OCI-LY7 (cell line): ENCODE results near the gene PLAAT3. TPM values are rescaled to one million over a fixed set of nuclear protein-coding genes. Genes with fewer than 3 reads are reported as not detected.

ENCODE experiments used
- Bru-seq: library from RNA; stranded (reverse); fragments of 400-500 nt; gene quantifications from one replicate; lab custom pipeline; 2021; lab: Mats Ljungman, UMichigan
- BruChase-seq, 2 experiments: library from RNA; stranded (reverse); fragments of 400-500 nt; gene quantifications; one replicate each; lab custom pipeline; 2021; lab: Mats Ljungman, UMichigan
- BruUV-seq: library from RNA; stranded (reverse); fragments of 400-500 nt; replicated peaks from 2 replicates; lab custom pipeline; 2021; lab: Mats Ljungman, UMichigan
- CTCF ChIA-PET: fragments of 300-600 bp; sonication (Branson Sonifier 250); formaldehyde crosslinking; loops from one replicate; lab custom pipeline; 2022; ENCODE audit warnings: antibody characterized with exemption; ENCODE audit not compliant: unreplicated experiment; lab: Charles Lee
- POLR2A ChIA-PET: fragments of 300-600 bp; sonication (Branson Sonifier 250); formaldehyde crosslinking; loops from one replicate; lab custom pipeline; 2022; ENCODE audit warnings: antibody characterized with exemption; lab: Charles Lee
- DNase-seq: peaks from one replicate; pipeline ENCODE4 v3.0.0-alpha.2; 2015; ENCODE audit warnings: low spot score
- H2AFZ ChIP-seq: fragments of 200-600 bp; sonication (generic), shearing (Covaris generic); 2 replicates; pipeline ENCODE4 v1.6.1; 2014; ENCODE audit warnings: mild to moderate bottlenecking, antibody characterized with exemption, low read length, moderate library complexity
- H3K27ac ChIP-seq: fragments of 200-600 bp; sonication (generic); 2 replicates; pipeline ENCODE4 v1.5.1; 2014; ENCODE audit warnings: mixed run types, low read depth, mild to moderate bottlenecking, moderate library complexity, low read length, inconsistent platforms; ENCODE audit not compliant: poor library complexity, severe bottlenecking
- H3K36me3 ChIP-seq: fragments of 200-600 bp; sonication (generic); 2 replicates; pipeline ENCODE4 v1.6.1; 2014; ENCODE audit warnings: mild to moderate bottlenecking, antibody characterized with exemption, low read length, moderate library complexity, mixed read lengths; ENCODE audit not compliant: insufficient read depth
- H3K4me1 ChIP-seq: fragments of 200-600 bp; sonication (generic); 2 replicates; pipeline ENCODE4 v1.5.1; 2014; ENCODE audit warnings: mild to moderate bottlenecking, low read length; ENCODE audit not compliant: insufficient read depth, poor library complexity, severe bottlenecking
- H3K4me2 ChIP-seq: fragments of 200-600 bp; sonication (generic); 2 replicates; pipeline ENCODE4 v1.6.1; 2014; ENCODE audit warnings: mild to moderate bottlenecking, low read length
- H3K4me3 ChIP-seq: fragments of 200-600 bp; sonication (generic); 2 replicates; pipeline ENCODE4 v1.5.1; 2014; ENCODE audit warnings: mild to moderate bottlenecking, low read depth, low read length; ENCODE audit not compliant: poor library complexity, severe bottlenecking
- H3K79me2 ChIP-seq: fragments of 200-600 bp; sonication (generic); 2 replicates; pipeline ENCODE4 v1.6.1; 2016; ENCODE audit warnings: low read depth, mild to moderate bottlenecking, low read length, moderate library complexity, mixed read lengths; ENCODE audit not compliant: insufficient read depth
- H3K9me2 ChIP-seq: fragments of 200-600 bp; sonication (generic); 2 replicates; pipeline ENCODE4 v1.6.1; 2016; ENCODE audit warnings: mild to moderate bottlenecking, low read length, mixed read lengths; ENCODE audit not compliant: insufficient read depth
- H3K9me3 ChIP-seq: fragments of 200-600 bp; sonication (generic); 2 replicates; pipeline ENCODE4 v1.6.1; 2014; ENCODE audit warnings: mild to moderate bottlenecking, mixed run types, low read length, mixed read lengths
- H4K20me1 ChIP-seq: fragments of 200-600 bp; sonication (generic); 2 replicates; pipeline ENCODE4 v1.6.1; 2014; ENCODE audit warnings: mild to moderate bottlenecking, antibody characterized with exemption, low read length, moderate library complexity, mixed read lengths; ENCODE audit not compliant: insufficient read depth
- EZH2phosphoT487 ChIP-seq: fragments of 200-600 bp; sonication (generic); IDR thresholded peaks from 2 replicates; pipeline ENCODE4 v1.6.1; 2018; ENCODE audit warnings: low read depth, borderline replicate concordance, mild to moderate bottlenecking, mixed run types, antibody characterized with exemption, low read length, moderate library complexity, mixed read lengths
- intact Hi-C: fragments of 100-400 bp; cut with micrococcal nuclease; formaldehyde crosslinking; loops from one replicate; pipeline ENCODE4 v1.10.0; 2022; ENCODE audit not compliant: unreplicated experiment
- long read RNA-seq: library from polyadenylated mRNA; stranded (forward); transcript quantifications from one replicate; pipeline ENCODE4 v2.0.0, GENCODE V29; 2022
- total RNA-seq, 2 experiments: library from RNA; depleted of rRNA in 1 of 2; stranded (reverse); fragments of >200 nt in 1 of 2; shearing (Covaris generic) in 1 of 2; gene quantifications; 2 replicates each; pipeline ENCODE4 v1.2.3, GENCODE V29; 2014 to 2022
- TF ChIP-seq, protein P1 (sequence below): fragments of 200-600 bp; sonication (generic); conservative IDR thresholded peaks from 2 replicates; pipeline ENCODE4 v1.5.1; 2014; ENCODE audit warnings: mild to moderate bottlenecking, antibody characterized with exemption, low read length, moderate library complexity, mixed read lengths

Gene PLAAT3
- total RNA-seq (2014; rRNA removed; shearing (Covaris generic)) (not detected in 2 replicates), total RNA-seq (2022) (0.70 TPM in 1 of 2 replicates, not detected in the other), Bru-seq, nascent RNA (percentile 15 among the genes with signal in this experiment), BruChase-seq, experiment 1, labeled RNA remaining after a 6-hour chase (percentile 14 among the genes with signal in this experiment), BruChase-seq, experiment 2, labeled RNA remaining after a 2-hour chase (percentile 9 among the genes with signal in this experiment)
- long read RNA-seq, result 0 reads

DNA sequence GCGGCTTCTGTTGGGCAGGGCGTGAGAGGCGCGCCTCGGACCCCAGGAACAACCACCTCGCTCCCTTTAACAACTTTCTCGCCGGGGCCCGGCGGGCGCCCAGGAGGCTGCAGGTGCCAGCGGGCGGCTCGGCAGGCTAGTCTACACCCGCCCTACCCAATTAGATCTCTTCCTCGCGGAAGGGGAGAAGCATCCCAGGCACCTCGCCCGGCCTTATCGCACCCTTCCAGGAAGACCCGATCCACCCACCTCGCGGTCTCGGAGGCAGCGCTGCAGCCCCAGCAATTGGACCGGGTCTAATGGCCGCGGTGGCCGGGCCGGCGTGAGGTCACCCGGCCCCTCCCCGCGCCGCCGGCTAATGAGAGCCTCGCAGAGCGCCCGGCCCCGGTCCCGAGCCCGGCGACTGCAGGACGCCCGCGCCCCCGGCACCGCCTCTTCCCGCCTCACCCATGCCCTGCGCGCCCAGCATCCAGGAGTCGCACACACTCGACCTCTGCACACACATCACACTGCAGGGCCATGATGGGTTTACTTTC, at the start of gene PLAAT3:
Gene PLAAT3, minus strand, starts transcription at position 298 of the 536 bp plus-strand sequence. CDS start 419 bp downstream, outside the sequence.
- no peaks in the 10 kb centered on the region for H3K36me3 ChIP-seq
- H3K79me2 ChIP-seq, result no peaks in the 10 kb centered on the region
- ChIA-PET POLR2A (no interaction called here), CTCF (no interaction called here)
- H3K9me3 ChIP-seq, result no peaks in the 10 kb centered on the region
- BruUV-seq, result no TSS peak
- intact Hi-C loops, result no loop called here
- H2AFZ ChIP-seq, result no peak within 1 kb of the TSS
- peaks cover 4% of the 10 kb centered on the region for H3K4me1 ChIP-seq
- H3K27ac ChIP-seq, result no peak within 1 kb of the TSS
- TF ChIP-seq, protein P1, sequence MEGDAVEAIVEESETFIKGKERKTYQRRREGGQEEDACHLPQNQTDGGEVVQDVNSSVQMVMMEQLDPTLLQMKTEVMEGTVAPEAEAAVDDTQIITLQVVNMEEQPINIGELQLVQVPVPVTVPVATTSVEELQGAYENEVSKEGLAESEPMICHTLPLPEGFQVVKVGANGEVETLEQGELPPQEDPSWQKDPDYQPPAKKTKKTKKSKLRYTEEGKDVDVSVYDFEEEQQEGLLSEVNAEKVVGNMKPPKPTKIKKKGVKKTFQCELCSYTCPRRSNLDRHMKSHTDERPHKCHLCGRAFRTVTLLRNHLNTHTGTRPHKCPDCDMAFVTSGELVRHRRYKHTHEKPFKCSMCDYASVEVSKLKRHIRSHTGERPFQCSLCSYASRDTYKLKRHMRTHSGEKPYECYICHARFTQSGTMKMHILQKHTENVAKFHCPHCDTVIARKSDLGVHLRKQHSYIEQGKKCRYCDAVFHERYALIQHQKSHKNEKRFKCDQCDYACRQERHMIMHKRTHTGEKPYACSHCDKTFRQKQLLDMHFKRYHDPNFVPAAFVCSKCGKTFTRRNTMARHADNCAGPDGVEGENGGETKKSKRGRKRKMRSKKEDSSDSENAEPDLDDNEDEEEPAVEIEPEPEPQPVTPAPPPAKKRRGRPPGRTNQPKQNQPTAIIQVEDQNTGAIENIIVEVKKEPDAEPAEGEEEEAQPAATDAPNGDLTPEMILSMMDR, result no peak
- TF ChIP-seq EZH2phosphoT487, result 0 out of 2 replicates have a peak, but pooled peaks have one; percentile 80
- no peaks in the 10 kb centered on the region for H3K9me2 ChIP-seq
- no peaks in the 10 kb centered on the region for H4K20me1 ChIP-seq
- DNase-seq, result no peak
- peak within 1 kb of the TSS; percentile 45 for H3K4me2 ChIP-seq
- H3K4me3 ChIP-seq, result peak within 1 kb of the TSS; percentile 31

GRCh38 chr11:63663809-63664208, 49.6 kb upstream of the PLAAT3 start:
- Histone ChIP-seq H3K36me3 (peaks cover 30% of the 10 kb centered on the region), H4K20me1 (peaks cover 11% of the 10 kb centered on the region; the same call in 1 of the 2 replicates), H3K4me3 (no peak overlapping the region), H3K9me3 (no peaks in the 10 kb centered on the region), H3K9me2 (no peaks in the 10 kb centered on the region), H3K79me2 (peaks cover 98% of the 10 kb centered on the region), H3K4me1 (peaks cover 5% of the 10 kb centered on the region), H3K27ac (no peak overlapping the region), H3K4me2 (no peak overlapping the region), H2AFZ (no peak overlapping the region)
- no peak for DNase-seq
- no TSS peak for BruUV-seq
- intact Hi-C loops, result no loop called here
- no peak for TF ChIP-seq EZH2phosphoT487
- TF ChIP-seq, protein P1, result no peak
- ChIA-PET CTCF (no interaction called here), POLR2A (interaction anchor here (1.5 kb wide), 1 partner anchor 9 kb away, joined by 3 read pairs; no protein-coding TSS in a partner anchor)

DNA sequence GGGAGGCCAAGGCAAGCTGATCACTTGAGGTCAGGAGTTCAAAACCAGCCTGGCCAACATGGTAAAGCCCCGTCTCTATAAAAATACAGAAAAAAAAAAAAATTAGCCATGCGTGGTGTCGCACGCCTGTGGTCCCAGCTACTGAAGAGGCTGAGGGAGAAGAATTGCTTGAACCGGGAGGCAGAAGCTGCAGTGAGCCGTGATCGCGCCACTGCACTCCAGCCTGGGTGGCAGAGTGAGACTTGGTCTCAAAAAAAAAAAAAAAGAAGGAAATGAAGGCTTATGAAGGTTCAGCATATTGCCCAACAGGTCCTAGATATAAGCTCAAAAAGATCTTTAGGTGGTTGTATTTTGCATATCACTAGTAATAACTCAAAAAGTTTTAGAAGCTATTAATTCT, 46.7 kb upstream of the PLAAT3 start:
- H3K9me2 ChIP-seq, result no peaks in the 10 kb centered on the region
- H3K4me3 ChIP-seq, result no peak overlapping the region
- TF ChIP-seq, protein P1, result no peak
- no peak for TF ChIP-seq EZH2phosphoT487
- peaks cover 35% of the 10 kb centered on the region for H3K36me3 ChIP-seq
- ChIA-PET CTCF (interaction anchor here (0.8 kb wide), 1 partner anchor 8 kb away, joined by 6 read pairs; no protein-coding TSS in a partner anchor), POLR2A (interaction anchor here (0.6 to 1.4 kb wide), 4 partner anchors 9 to 12 kb away, joined by 3 to 4 read pairs (median 3); no protein-coding TSS in a partner anchor)
- no peak overlapping the region for H3K27ac ChIP-seq
- H4K20me1 ChIP-seq, result no peaks in the 10 kb centered on the region
- no peak for DNase-seq
- BruUV-seq, result no TSS peak
- intact Hi-C loops, result no loop called here
- no peak overlapping the region for H3K4me2 ChIP-seq
- H3K4me1 ChIP-seq, result no peaks in the 10 kb centered on the region
- H2AFZ ChIP-seq, result no peak overlapping the region
- no peaks in the 10 kb centered on the region for H3K9me3 ChIP-seq
- H3K79me2 ChIP-seq, result peaks cover 76% of the 10 kb centered on the region
